ENCODE data around the gene NIPA2. TPM values are rescaled to one million over a fixed set of nuclear protein-coding genes. Genes with fewer than 3 reads are reported as not detected.
"Not testable (repeated sequence)": the region's sequence is repeated elsewhere in the genome, so short reads cannot be mapped to it uniquely, and the experiment has no call there.

Gene NIPA2
- polyA plus RNA-seq (ENCODE audit: insufficient read length in 12 of 12), result 10 to 100 TPM in 11 of 12 donors, not detected in 1; 30.3 to 50.1 (median 43.4) TPM
- long read RNA-seq, donor 1, transcript NIPA2-203 (6 exons, 2,280 nt), result major isoform, 10 of 61 reads
- long read RNA-seq, donor 1, partial matches to known transcripts, result 44 of 61 reads
- long read RNA-seq, donor 1, other reads (novel, unspliced or antisense), result 0 of 61 reads
- long read RNA-seq, donor 2, transcript NIPA2-203 (6 exons, 2,280 nt), result major isoform, 5 of 42 reads
- long read RNA-seq, donor 2, partial matches to known transcripts, result 22 of 42 reads
- long read RNA-seq, donor 2, other reads (novel, unspliced or antisense), result 9 of 42 reads
- long read RNA-seq, donor 3, partial matches to known transcripts, result 0 of 3 reads
- long read RNA-seq, donor 3, other reads (novel, unspliced or antisense), result 0 of 3 reads
- long read RNA-seq, donor 4, partial matches to known transcripts, result 0 of 1 reads
- long read RNA-seq, donor 4, other reads (novel, unspliced or antisense), result 0 of 1 reads
- long read RNA-seq, donor 5, transcript NIPA2-203 (6 exons, 2,280 nt), result major isoform, 11 of 16 reads
- long read RNA-seq, donor 5, partial matches to known transcripts, result 0 of 16 reads
- long read RNA-seq, donor 5, other reads (novel, unspliced or antisense), result 0 of 16 reads
- long read RNA-seq, donor 6, transcript NIPA2-203 (6 exons, 2,280 nt), result major isoform, 8 of 12 reads
- long read RNA-seq, donor 6, partial matches to known transcripts, result 0 of 12 reads
- long read RNA-seq, donor 6, other reads (novel, unspliced or antisense), result 0 of 12 reads
- long read RNA-seq, donor 7, partial matches to known transcripts, result 27 of 28 reads
- long read RNA-seq, donor 7, other reads (novel, unspliced or antisense), result 0 of 28 reads
- long read RNA-seq, donor 8, transcript NIPA2-203 (6 exons, 2,280 nt), result major isoform, 12 of 15 reads
- long read RNA-seq, donor 8, partial matches to known transcripts, result 0 of 15 reads
- long read RNA-seq, donor 8, other reads (novel, unspliced or antisense), result 0 of 15 reads
- long read RNA-seq, donor 9, partial matches to known transcripts, result 6 of 12 reads
- long read RNA-seq, donor 9, other reads (novel, unspliced or antisense), result 0 of 12 reads
- long read RNA-seq, donor 10, transcript NIPA2-203 (6 exons, 2,280 nt), result major isoform, 5 of 8 reads
- long read RNA-seq, donor 10, partial matches to known transcripts, result 0 of 8 reads
- long read RNA-seq, donor 10, other reads (novel, unspliced or antisense), result 0 of 8 reads
- long read RNA-seq, donor 11, transcript NIPA2-203 (6 exons, 2,280 nt), result major isoform, 5 of 17 reads
- long read RNA-seq, donor 11, partial matches to known transcripts, result 7 of 17 reads
- long read RNA-seq, donor 11, other reads (novel, unspliced or antisense), result 0 of 17 reads

DNA sequence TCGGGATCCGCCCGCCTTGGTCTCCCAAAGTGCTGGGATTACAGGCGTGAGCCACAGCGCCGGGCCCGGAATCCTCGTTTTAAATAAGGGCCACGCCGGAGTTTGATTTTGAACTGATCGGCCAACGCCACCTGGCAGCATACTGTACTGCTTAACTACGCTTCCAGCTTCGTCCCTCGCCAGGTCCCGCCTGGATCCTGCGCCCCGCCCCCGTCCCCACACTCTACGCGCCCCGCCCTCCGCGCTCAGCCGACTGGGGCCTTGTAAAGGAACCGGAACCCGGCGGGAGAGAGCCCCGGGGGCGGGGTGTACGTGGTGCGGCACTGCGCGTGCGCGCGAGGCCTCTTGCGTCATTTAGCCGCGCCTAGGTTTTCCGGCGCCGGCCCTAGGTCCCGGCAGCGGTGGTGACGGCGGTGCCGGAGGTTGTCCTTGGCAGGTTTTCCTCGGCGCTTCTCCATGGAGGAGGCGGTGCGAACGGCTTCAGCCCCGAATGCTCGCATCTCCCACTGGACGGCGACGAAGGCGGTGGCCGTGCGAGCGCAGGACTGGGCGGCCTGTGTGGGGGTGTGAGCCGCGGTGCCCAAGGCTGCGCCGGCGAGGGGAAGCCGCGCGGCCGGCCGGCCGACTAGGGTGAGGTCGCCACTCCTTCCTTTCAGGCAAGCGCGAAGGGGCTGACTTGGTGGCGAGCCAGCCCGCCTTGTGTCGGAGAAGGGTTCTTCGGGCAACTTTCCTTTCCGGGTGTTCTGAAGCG lies at the start of gene NIPA2:
NIPA2 (plus strand) TSS at position 375 of the 751 bp plus-strand sequence. CDS start 13,066 bp downstream, outside the sequence.
- peak; percentile 99 for DNase-seq

DNA sequence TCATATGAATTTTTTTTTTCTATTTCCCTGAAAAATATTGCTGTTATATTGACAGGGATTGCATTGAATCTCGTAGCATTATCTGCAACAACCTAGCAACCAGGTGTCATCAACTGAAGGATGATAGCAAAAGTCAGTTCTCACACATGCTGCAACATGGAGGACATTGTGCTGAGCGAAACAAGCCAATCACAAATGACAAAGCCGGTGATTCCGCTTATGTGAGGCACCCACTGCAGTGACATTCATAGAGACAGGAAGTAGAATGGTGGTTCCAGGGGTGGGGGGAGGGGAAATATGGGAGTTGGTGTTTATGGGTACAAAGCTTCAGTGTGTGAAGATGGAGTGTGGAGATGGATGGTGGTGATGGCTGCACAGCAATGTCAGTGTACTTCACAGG lies 44.4 kb upstream of the NIPA2 start:
- no peak for DNase-seq

DNA sequence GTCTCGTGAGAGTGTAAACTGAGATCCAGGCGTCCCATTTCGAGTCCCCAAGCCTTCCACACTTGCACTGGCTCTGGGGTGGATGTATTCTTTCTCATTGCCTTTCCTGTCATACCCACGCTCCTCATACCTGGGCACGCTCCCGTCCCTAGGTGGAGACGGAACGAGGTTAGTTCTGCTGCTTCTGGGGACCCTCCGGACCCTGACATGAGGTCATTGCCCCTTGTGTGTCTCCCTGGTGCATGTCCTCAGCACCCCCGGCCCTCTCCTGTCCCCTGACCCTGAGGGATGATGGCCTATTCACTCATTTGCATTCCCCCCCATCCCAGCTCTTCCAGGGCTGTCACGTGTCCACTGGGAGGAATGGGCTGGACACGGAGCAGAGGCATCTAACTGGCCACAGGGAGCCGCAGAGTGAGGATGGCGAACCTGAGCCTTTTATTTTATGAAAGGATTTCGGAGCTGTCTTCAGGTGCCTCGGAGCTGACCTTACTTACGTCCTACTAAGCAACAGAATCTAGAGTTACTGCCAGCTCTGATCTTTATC lies 43.8 kb upstream of the NIPA2 start:
- DNase-seq, result no peak

DNA sequence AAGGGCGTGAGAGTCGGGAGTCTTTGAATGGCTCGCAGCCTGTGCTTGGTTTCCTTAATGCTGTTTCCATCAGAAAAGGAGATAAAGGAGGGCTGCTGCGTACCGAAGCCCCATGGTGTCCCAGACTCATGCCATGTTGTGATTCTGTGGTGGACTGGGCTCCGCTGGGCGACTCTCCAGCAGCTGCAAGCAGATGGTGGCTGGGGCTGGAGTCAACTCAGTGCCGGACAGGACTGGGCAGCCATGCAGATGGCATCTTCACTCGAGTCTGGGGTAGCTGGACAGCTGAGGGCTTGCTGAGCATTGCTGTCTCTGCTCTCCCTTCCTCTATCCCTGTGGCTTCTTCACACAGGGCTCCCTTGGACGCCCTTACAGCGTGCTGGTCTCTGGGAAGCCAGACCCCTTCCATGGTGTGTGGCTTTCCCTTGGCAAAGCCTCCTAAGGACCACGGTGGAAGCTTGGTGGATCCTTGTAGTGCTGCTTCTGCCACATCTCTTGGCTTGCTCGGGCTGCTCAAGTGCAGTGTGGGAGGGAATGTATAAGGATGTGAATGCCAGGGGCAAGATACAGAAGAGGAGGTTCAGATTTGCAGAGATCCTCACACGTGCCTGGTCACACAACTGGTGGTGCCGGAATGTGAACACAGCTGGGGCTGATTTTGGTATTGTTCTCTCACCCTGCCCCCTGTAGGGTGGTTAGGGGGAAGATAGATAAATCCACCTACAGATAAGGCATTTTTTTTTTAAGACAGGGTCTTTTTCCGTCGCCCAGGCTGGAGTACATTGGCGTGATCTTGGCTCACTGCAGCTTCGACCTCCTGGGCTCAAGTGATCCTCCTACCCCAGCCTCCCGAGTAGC lies 43.0 kb upstream of the NIPA2 start:
- DNase-seq, result no peak

DNA sequence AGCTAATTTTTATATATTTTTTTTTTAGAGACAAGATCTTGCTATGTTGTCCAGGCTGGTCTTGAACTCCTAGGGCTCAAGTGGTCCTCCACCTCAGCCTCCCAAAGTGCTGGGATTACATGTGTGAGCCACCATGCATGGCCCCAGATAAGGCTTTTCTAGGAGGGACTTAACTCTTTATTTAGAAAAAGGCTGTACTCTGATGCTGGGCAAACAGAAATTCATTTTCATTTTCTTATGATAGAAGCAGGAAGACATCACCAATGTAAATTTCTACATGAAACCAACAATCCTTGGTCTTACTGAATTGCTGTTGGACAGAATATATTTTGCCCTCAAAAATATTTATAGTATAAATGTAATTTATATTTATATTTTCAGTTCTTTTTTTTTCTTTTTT lies 42.4 kb upstream of the NIPA2 start:
- DNase-seq, result no peak

DNA sequence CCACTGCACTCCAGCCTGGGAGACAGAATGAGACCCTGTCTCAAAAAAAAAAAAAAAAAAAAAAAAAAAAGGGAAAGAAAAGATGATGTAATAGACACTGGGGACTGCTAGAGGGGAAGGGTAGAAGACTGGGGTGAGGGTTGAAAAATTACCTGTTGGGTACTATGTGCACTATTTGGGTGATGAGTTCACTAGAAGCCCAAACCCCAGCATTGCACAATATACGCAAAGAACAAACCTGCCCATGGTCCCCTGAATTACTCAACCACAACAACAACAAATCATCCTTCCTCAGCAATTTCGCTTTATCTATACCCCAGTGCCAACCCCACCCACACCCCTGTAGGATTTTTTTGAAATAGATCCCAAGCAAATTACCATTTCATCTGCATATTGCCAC lies 38.6 kb upstream of the NIPA2 start:
- no peak for DNase-seq

DNA sequence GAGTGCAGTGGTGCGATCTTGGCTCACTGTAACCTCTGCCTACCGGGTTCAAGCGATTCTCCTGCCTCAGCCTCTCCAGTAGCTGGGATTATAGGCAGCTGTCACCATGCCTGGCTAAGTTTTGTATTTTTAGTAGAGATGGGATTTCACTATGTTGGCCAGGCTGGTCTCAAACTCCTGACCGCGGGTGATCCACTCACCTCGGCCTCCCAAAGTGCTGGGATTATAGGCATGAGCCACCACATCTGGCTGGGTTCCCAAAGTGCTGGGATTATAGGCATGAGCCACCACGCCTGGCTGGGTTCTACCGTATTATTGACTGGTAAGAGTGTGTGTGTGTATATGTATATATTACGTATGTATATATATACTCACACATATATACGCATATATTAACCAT lies 35.5 kb upstream of the NIPA2 start:
- DNase-seq, result not testable (repeated sequence)

DNA sequence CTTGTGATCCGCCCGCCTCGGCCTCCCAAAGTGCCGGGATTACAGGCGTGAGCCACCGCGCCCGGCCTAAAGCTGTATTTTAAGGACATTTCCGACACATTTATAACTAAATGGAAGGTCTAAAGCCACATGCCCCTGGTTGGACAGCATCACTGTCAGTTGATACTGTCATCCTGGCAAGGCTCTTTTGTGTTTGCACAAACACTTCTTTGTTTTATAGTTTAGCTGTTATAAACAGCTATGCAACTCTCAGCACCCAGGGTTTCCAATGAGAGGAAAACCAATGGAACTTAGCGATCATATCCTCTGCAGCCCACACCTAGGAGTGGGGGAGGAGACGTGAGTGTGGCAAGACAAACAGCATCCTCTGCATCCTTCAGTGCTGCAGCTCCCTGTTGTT lies 32.3 kb upstream of the NIPA2 start:
- no peak for DNase-seq

DNA sequence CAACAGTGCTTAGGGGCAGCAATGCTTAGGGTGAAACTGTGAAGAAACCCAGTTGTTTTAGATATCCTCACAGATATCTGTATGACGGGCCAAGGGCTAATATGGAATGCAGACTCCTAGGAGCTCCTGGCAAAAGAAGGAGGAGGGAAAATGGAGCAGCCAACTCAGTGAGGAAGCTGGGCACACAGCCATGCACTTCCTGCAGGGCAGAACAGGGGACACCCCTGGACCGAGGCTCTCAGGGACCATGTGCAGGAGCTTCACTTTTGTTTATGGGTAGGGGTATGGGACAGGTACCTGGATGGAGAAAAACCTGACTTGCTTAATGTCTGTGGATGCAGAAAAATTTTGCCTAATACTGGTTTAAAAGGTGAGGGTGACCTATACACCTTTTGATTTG lies 31.8 kb upstream of the NIPA2 start:
- no peak for DNase-seq

DNA sequence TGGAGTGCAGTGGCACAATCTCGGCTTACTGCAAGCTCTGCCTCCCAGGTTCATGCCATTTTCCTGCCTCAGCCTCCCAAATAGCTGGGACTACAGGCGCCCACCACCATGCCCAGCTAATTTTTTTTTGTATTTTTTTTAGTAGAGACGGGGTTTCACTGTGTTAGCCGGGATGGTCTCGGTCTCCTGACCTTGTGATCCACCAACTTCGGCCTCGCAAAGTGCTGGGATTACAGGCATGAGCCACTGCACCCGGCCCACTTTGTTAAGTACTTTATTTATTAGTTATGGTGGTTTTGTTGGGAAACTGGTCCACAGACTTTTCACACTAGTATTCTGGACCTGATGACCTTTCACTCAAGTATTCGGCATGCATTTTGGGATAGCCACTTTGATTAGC lies 30.6 kb upstream of the NIPA2 start:
- DNase-seq, result not testable (repeated sequence)

DNA sequence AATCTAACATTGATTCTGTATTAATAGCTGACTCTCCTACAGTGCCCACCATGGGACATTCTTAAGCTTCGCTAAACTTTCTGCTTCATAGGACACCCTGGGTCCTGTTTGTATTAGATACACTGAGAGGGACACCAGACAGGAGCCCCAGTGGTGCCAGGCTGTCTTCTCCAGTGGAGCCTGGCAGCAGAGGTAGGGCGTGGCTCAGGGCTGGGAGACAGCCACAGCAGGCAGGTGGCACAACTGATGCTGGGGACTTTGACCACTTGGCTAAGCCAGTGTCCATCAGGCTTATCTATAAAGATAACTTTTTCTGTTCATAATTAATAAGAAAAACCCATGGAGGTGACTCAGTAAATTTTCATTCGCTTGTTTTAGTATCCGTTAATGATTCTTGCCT lies 30.2 kb upstream of the NIPA2 start:
- DNase-seq, result no peak

DNA sequence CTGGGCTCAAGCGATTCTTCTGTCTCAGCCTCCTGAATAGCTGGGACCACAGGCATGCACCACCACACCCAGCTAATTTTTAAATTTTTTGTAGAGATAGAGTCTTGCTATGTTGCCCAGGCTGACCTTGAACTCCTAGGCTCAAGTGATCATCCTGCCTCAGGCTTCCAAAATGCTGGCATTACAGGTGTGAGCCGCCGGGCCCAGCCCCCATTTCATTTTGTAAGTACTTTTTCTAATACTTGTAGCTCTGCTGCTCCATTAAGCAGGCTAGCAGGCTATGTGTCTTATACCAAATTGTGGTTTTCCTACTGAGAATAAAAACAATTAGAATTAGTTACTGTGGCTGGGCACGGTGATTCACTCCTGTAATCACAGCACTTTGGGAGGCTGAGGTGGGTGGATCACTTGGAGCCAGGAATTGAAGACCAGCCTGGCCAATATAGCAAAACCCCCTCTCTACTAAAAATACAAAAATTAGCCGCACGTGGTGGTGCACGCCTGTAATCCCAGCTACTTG lies 29.6 kb upstream of the NIPA2 start:
- DNase-seq, result no peak

DNA sequence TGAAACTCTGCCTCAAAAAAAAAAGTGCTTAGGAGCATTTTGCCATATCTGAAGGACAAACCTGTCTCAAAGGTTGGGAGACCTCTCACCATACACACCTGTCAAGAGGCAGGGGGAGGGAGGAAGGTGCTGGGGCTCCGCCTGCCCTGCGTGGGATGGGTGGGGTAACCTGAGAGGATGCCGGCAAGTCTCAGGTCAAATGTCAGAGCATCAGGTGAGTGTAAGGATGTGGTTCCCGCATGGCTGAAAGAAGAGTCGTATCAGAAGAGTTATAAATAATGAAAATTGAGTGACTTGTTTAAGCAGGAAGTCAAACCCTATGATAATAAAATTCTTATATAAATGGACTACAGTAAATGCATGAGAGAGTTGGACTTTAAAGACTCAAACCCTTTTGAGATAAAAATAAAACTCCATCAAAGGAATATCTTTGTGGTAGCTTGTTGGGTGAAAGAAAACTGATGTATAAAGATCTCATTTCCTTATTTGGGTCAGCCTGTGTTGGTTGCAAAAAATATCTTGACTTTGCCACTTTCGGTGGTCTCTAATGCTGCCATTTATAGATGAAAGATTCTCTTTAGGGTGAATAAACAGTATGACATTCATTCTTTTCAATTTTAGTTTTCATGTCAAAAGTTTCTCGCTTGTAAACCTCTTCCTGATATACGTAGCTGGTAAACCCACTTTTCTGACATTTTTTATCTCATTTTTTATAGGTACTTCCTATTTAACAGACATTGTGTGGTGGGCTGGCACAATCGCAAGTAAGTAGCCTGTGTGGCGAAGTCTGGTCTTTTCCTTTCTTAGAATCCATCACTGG lies 28.2 kb upstream of the NIPA2 start:
- DNase-seq, result no peak

DNA sequence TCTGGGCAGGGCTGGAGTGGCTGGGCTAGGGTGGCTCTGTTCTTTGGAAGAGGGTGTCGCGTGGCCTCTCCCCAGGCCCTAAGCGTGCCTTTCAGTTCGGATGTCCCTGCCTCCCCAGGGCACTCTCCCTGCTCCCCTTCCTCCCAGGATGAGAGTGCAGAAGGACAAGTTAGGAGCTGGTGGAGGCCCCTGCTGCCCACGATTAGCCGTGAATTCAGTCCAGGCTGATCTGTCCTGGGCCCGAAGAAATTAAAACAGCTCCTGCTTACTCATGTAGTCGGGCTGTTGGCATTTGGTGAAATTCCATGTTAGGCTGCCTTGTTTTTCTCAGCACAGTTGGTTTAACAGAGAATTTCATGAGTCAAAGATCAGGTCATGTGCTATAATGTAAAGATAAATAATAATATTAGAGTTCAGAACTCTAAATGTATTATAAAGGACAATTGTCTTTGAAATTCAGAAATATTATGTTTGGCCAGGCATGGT lies 27.6 kb upstream of the NIPA2 start:
- no peak for DNase-seq

DNA sequence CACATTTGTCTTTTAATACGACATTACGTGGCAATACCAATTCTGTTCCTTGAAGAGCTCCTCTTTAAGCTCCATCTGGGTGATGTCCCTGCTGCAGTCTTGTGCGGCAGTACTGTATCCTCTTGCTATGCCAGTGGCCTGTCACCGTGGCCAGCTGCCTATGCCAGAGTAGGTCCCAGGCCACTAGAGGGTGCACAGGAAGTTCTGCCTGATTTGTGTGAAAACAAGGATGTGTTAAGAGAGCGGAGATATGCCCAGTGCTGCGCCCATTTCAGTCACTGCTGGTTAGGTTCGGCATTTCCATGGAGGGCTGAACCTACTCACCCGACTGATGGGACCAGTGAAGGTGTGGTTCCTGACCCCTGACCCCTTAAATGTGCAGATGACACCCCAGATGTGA lies 26.8 kb upstream of the NIPA2 start:
- DNase-seq, result no peak

DNA sequence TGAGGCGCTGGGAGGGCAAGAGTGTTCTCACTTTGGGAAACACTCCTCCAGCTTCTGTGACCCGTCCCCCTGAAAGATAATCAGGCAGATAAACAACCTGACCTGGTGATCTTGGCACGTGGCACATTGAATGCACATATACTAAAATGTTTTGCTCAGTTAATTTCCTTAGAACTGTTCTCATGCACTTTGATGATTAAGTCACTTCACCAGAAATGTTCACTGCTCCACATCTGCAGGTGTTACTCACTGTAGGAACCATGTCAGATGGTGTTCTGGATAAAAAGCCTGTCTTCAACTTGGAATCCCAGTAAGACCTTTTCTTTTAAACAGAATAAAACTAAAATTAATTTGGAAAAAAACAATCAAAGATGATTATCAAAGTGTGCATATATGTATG lies 24.6 kb upstream of the NIPA2 start:
- no peak for DNase-seq

DNA sequence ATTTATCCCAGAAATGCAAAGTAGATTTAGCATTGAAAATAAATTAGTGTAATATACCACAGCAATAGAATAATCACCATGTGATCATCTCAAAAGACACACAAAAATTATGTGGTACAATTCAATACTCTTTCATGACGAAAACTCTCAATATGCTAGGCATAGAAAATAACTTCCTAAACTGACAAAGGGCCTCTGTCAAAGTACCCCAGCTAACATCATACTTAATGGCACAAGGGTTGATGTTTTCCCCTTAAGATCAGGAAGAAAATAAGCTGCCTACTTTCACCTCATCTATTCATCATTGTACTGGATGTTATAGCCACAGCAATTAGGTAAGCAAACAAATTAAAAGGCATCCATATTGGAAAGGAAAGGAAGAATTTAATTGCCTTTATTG lies 22.7 kb upstream of the NIPA2 start:
- no peak for DNase-seq

DNA sequence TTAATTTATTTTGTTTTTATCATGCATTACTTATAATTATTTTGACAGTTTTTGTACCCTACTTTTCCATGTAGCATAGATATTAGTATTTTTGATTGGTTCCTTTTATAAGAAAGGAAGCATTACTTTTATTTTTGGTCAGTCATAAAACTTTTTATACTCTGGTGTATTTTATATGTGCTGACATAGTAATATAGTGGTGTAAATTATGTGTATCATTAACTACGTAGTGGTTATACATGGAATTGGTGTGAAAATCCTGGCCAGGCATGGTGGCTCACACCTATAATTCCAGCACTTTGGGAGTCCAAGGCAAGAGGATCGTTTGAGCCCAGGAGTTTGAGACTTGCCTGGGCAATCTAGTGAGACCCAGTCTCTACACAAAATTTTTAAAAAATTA lies 18.8 kb upstream of the NIPA2 start:
- DNase-seq, result no peak
